ENCODE results near the gene EHMT1. TPM values are rescaled to one million over a fixed set of nuclear protein-coding genes. Genes with fewer than 3 reads are reported as not detected.

Gene EHMT1
- total RNA-seq, 1 donor from 2014 or later = 95.3 TPM

GRCh38 chr9:137781906-137782585, 163.2 kb downstream of the EHMT1 start:
- DNase-seq (ENCODE audit: low spot score) = no peak

DNA sequence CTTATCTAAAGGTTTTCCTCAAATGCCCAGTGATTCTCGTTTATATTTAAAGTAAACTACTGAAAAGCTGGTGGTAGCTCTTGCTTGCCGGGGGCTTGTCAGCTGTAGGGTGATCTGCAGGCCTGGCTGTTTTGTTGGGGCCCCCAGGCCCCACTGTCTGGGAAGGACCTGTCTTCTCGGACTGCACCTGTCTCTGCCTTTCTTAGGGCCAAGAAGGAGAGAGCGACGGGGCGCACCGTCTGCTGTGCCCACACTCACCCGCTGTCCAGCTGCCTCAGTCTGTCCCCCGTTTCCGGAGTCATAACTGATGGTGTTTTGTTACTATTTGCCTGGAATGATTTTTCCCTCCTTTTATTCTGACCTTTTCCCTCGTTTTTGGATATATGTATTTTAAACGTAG, 164.7 kb downstream of the EHMT1 start:
- no peak for DNase-seq (ENCODE audit: low spot score)

- no peak for DNase-seq (ENCODE audit: low spot score)
These were observed 165.2 kb downstream of the EHMT1 start for GRCh38 chr9:137784046-137784445.

DNA sequence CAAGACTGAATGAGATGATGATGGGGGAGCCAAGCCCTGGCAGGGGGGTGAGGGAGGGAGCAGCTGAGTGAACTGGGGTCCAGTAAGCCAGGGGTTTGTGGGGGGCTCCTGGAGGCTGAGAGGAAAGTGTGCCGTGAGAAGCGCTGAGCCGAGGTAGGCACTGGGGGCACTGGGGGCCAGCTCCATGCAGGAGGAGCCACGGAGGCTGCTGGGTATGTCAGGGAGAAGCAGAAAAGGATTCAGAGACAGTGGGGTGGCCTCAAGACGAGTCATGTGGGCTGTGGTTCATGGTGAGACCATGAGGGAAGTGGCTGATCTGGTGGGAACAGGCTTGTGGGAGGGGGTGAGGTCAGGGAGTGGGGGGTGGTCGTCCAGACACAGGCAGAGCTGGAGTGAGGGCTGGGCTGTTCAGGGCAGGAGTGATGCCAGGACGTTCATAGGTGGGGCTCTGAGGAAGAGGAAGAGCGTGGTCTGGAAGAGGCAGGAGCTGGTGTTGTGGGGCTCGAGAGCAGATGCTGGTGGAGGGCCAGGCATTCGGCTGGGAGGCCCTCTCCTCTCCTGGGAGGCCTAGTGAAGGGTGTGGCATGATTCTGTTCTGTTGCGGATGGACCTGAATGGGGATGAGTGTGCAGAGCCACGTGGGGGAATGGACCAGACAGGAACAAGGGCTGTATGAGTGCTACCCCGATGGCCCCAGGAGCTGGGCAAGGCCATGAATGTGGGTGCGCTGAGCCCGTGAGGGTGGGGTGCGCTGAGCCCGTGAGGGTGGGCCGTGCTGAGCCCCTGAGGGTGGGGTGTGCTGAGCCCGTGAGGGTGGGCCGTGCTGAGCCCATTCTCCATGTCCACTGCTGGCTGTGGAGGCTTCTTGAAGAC, 166.1 kb downstream of the EHMT1 start:
- no peak for DNase-seq (ENCODE audit: low spot score)

- no peak for DNase-seq (ENCODE audit: low spot score)
These were observed 166.9 kb downstream of the EHMT1 start for GRCh38 chr9:137785704-137786161.

GRCh38 chr9:137786511-137786920, 167.7 kb downstream of the EHMT1 start:
- no peak for DNase-seq (ENCODE audit: low spot score)

GRCh38 chr9:137787381-137787780, 168.6 kb downstream of the EHMT1 start:
- DNase-seq (ENCODE audit: low spot score) = no peak

DNA sequence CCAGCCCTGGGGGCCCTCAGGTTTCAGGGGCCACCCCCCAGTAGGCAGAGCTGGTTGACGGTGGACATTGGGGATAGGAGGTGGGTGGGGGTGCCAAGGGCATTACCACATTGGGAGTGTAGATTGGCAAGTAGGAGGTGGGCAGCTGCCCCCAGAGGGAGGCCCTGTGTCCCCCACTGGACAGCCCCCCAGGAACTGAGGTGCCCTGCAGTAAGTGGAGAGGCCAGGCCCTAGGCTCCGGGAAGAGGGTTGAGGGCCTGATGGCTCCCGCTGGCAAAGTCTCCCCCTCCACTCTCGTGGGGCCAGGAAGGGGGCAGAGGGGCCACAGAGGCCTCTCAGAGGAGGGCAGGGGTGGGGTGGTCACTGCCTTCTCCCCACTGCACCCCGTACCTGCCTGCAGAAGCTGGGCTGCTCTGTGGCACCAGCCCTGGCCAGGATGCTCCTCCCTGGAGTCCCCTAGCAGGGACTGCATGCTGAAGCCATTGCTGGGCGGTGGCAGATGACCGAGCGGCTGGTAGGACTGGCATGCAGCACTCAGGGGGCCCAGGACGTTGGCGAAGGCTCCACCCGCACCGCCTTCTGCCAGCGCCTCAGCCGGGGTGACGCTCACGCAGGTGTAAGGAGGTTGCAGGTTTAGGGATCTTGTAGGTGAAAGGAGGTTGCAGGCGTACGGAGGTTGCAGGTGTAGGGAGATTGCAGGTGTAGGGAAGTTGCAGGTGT, 169.1 kb downstream of the EHMT1 start:
- DNase-seq (ENCODE audit: low spot score) = no peak

- no peak for DNase-seq (ENCODE audit: low spot score)
These were observed 169.9 kb downstream of the EHMT1 start for GRCh38 chr9:137788561-137789294.

- DNase-seq (ENCODE audit: low spot score) = no peak
These were observed 170.6 kb downstream of the EHMT1 start for GRCh38 chr9:137789295-137789895.

- DNase-seq (ENCODE audit: low spot score) = no peak
These were observed 173.1 kb downstream of the EHMT1 start for GRCh38 chr9:137791947-137792346.

GRCh38 chr9:137793196-137793841, 174.5 kb downstream of the EHMT1 start:
- DNase-seq (ENCODE audit: low spot score) = no peak

DNA sequence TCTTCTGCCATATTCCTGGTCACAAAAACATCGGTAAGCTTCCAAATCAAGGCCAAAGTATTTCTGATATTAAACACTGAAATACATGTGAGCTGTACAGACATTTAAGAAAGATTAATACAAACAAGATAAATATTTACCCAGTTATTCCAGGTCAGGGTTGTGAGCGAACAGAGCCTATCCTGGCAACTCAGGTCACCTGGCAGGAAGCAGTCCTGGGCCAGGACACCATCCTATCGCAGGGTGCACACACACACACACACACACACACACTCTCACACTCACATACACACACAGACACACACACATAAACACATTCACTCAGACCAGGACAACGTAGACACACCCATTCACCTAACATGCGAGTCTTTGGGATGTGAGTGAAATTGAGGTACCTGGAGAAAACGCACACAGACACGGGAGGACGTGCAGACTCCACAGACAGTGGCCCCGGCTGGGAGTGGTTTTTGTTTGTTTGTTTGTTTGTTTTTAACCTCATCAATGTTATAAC, 176.4 kb downstream of the EHMT1 start:
- no peak for DNase-seq (ENCODE audit: low spot score)

GRCh38 chr9:137797206-137798120, 178.7 kb downstream of the EHMT1 start:
- DNase-seq (ENCODE audit: low spot score) = no peak

- DNase-seq (ENCODE audit: low spot score) = no peak
These were observed 179.3 kb downstream of the EHMT1 start for GRCh38 chr9:137798142-137798541.

DNA sequence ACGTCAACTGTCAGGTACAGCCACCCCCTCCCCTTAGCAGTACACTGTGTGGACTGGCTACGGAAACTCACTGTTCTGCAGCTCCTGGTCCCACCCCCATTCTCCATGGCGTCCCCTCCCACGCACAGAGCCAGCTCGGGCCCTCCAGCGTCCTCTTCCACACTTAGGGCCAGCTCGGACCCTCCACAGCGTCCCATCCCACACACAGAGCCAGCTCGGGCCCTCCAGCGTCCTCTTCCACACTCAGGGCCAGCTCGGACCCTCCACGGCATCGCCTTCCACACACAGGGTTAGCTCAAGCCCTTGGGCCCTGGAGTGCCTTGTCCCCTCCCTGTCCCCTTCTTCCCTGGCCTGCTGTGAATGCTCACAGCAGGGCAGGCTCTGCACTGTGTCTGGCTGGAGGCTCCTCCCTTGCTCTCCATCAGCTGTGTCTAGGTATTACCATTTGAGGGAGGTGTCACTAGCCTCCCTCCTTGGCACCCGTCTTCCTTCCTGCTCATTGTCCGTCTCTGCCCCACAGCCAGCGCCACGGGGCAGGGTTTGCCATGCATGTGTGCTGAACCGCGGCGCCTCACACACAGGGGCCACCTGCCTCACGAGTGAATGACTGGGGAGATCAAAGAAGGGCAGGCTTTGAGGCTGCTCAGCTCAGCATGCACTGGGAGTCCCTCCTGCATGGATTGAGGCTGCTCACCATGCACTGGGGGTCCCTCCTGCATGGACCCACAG, 180.3 kb downstream of the EHMT1 start:
- DNase-seq (ENCODE audit: low spot score) = no peak

DNA sequence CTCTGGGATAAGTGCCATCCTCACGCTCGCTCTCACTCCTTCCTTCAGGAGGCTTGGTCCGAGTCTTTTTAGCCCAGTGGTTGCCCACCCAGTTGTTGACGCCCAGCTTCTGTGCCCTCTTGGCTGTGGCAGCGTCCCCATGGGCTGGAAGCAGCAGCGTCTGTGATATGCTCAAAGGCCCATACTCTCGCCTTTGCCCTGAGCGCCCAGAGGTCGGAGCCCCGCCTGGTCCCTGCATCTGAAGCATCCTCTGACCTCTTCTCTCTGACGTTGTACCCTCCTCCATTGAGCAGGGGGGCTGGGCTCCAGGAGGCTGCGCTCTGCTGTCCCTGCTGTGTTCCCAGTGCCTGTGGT, 180.8 kb downstream of the EHMT1 start:
- DNase-seq (ENCODE audit: low spot score) = no peak

Measured in mesenteric fat pad (tissue), 1 donor.